GM12878 (cell line): ENCODE results near the gene ITCH.

Experiments
- ATF7 ChIP-seq: fragments of 450-650 bp; IDR thresholded peaks from 2 replicates; pipeline ENCODE4 v1.6.1; 2016; ENCODE audit warnings: low read depth, mild to moderate bottlenecking
- BCL11A ChIP-seq: IDR thresholded peaks from 2 replicates; pipeline ENCODE4 v1.6.1; 2011; ENCODE audit warnings: low read depth, low read length
- CEBPZ ChIP-seq: fragments of 150-350 bp; IDR thresholded peaks from 2 replicates; pipeline ENCODE4 v1.6.1; 2016; ENCODE audit warnings: low read depth, low read length
- CTCF ChIP-seq, 3 experiments: IDR thresholded peaks in 2 of 3; conservative IDR thresholded peaks in 1 of 3; 2 replicates each; pipeline ENCODE4 v1.5.1; 2011; ENCODE audit warnings: low read depth in 3 of 3, low read length in 3 of 3, mild to moderate bottlenecking in 3 of 3, control low read depth in 2 of 3, moderate library complexity in 2 of 3, inconsistent platforms in 1 of 3, mixed read lengths in 1 of 3; ENCODE audit not compliant: control insufficient read depth in 2 of 3, insufficient read depth in 1 of 3; ENCODE audit errors: extremely low read depth in 1 of 3
- ESRRA ChIP-seq: IDR thresholded peaks from 2 replicates; pipeline ENCODE4 v1.6.1; 2012; ENCODE audit warnings: mild to moderate bottlenecking, low read length, improper control_type of control experiment
- NBN ChIP-seq: fragments of 450-650 bp; IDR thresholded peaks from 2 replicates; pipeline ENCODE4 v1.6.1; 2016
- POLR2A ChIP-seq: IDR thresholded peaks from 2 replicates; pipeline ENCODE4 v1.6.1; 2011; ENCODE audit warnings: low read depth, mild to moderate bottlenecking, low read length
- REST ChIP-seq: IDR thresholded peaks from 2 replicates; pipeline ENCODE4 v1.6.1; 2012; ENCODE audit warnings: mild to moderate bottlenecking, low read depth, low read length
- RFX5 ChIP-seq: IDR thresholded peaks from 2 replicates; pipeline ENCODE4 v1.6.1; 2011; ENCODE audit warnings: low read depth, low read length, improper control_type of control experiment
- TAF1 ChIP-seq: IDR thresholded peaks from 2 replicates; pipeline ENCODE4 v1.6.1; 2011; ENCODE audit warnings: mild to moderate bottlenecking, low read depth, low read length, borderline replicate concordance
- TARDBP ChIP-seq: IDR thresholded peaks from 2 replicates; pipeline ENCODE4 v1.6.1; 2016; ENCODE audit warnings: borderline replicate concordance
- TCF7 ChIP-seq: IDR thresholded peaks from 2 replicates; pipeline ENCODE4 v1.6.1; 2014; ENCODE audit warnings: antibody characterized with exemption, borderline replicate concordance
- ZNF24 ChIP-seq: fragments of 450-650 bp; IDR thresholded peaks from 2 replicates; pipeline ENCODE4 v1.6.1; 2017; ENCODE audit warnings: antibody characterized with exemption, mild to moderate bottlenecking

GRCh38 chr20:34331838-34332237, 31.2 kb upstream of the ITCH start:
- no peak for TF ChIP-seq POLR2A
- no peak for TF ChIP-seq ATF7
- TF ChIP-seq ZNF24: no peak
- TF ChIP-seq BCL11A: no peak
- no peak for TF ChIP-seq TAF1
- TF ChIP-seq NBN: no peak
- no peak for TF ChIP-seq TCF7
- no peak for TF ChIP-seq CTCF (IDR thresholded peaks at IDR 0.05 in 2 of 3, conservative IDR thresholded peaks at IDR 0.05 in 1 of 3; ENCODE audit: control insufficient read depth in 2 of 3, extremely low read depth in 1 of 3, insufficient read depth in 1 of 3, low read depth in 3 of 3, low read length in 3 of 3)
- TF ChIP-seq TARDBP: no peak
- TF ChIP-seq RFX5: no peak
- no peak for TF ChIP-seq ESRRA
- no peak for TF ChIP-seq REST
- TF ChIP-seq CEBPZ: no peak
